Natural killer cell (primary cell): ENCODE measurements around the gene SKAP1. TPM values are rescaled to one million over a fixed set of nuclear protein-coding genes. Genes with fewer than 3 reads are reported as not detected.

Source experiments
- ATAC-seq, 3 donors: fragments of 150-1000 bp in 2 of 3; fragments of 200-7000 bp in 1 of 3; cut with Tn5 transposase; 1 replicate in 1 of 3; 2 replicates in 2 of 3; pipeline ENCODE4 v1.10.0; 2021; ENCODE audit warnings: mild to moderate bottlenecking in 2 of 3, moderate library complexity in 2 of 3
- DNase-seq, 2 donors: peaks; one replicate each; pipeline versions ENCODE4 v3.0.0 to v3.0.0-alpha.2; 2013 to 2021; ENCODE audit warnings: mixed read lengths in 1 of 2
- H3K27ac ChIP-seq: one replicate; pipeline ENCODE4 v1.5.1; 2013; ENCODE audit warnings: mild to moderate bottlenecking, low read length
- H3K27me3 ChIP-seq: one replicate; pipeline ENCODE4 v1.6.1; 2013; ENCODE audit warnings: low read length; ENCODE audit not compliant: control insufficient read depth, insufficient read depth
- H3K36me3 ChIP-seq: one replicate; pipeline ENCODE4 v1.6.1; 2013; ENCODE audit warnings: low read length; ENCODE audit not compliant: control insufficient read depth, insufficient read depth
- H3K4me1 ChIP-seq: one replicate; pipeline ENCODE4 v1.6.1; 2013; ENCODE audit warnings: low read length; ENCODE audit not compliant: control insufficient read depth, insufficient read depth
- H3K4me3 ChIP-seq: one replicate; pipeline ENCODE4 v1.5.1; 2013; ENCODE audit warnings: low read length
- H3K9me3 ChIP-seq: one replicate; pipeline ENCODE4 v1.6.1; 2013; ENCODE audit warnings: low read length; ENCODE audit not compliant: control insufficient read depth, insufficient read depth
- H3K27ac Mint-ChIP-seq, 2 donors: one replicate each; pipeline ENCODE4 v1.8.0; 2022; ENCODE audit warnings: mild to moderate bottlenecking in 2 of 2, mixed read lengths in 2 of 2, moderate library complexity in 1 of 2
- H3K27me3 Mint-ChIP-seq, 2 donors: one replicate each; pipeline ENCODE4 v1.8.0; 2022; ENCODE audit warnings: low read depth in 2 of 2, mixed read lengths in 2 of 2
- H3K36me3 Mint-ChIP-seq: one replicate; pipeline ENCODE4 v1.8.0; 2022; ENCODE audit warnings: mixed read lengths
- H3K4me1 Mint-ChIP-seq, 2 donors: one replicate each; pipeline ENCODE4 v1.8.0; 2022; ENCODE audit warnings: mixed read lengths in 2 of 2
- H3K4me3 Mint-ChIP-seq: one replicate; pipeline ENCODE4 v1.8.0; 2022; ENCODE audit warnings: mild to moderate bottlenecking, moderate library complexity, mixed read lengths
- H3K9me3 Mint-ChIP-seq, 2 donors: one replicate each; pipeline ENCODE4 v1.8.0; 2022; ENCODE audit warnings: mixed read lengths in 2 of 2
- WGBS: methylation state at CpG from one replicate; pipeline ENCODE4 v1.1.7; 2013; ENCODE audit warnings: missing lambda C conversion rate; ENCODE audit not compliant: insufficient coverage; 5-methylcytosine and 5-hydroxymethylcytosine counted together
- intact Hi-C: fragments of 100-400 bp; cut with micrococcal nuclease; formaldehyde crosslinking; loops from one replicate; pipeline ENCODE4 v1.14.2; 2022
- total RNA-seq, 4 donors: library from RNA; stranded (reverse); fragments of 120-200 nt in 1 of 4; gene quantifications; one replicate each; pipeline versions ENCODE4 v1.2.3 to v1.2.4, GENCODE V29; 2013 to 2022
- TF ChIP-seq, protein P1 (sequence below): fragments of 200-600 bp; IDR thresholded peaks from one replicate; pipeline ENCODE4 v1.8.0; 2022; ENCODE audit warnings: antibody characterized with exemption

Gene SKAP1
- total RNA-seq, 3 donors from 2014 or later (not counting 1 experiment from before 2014, with no cell fraction given) = 168 to 227 (median 190) TPM

DNA sequence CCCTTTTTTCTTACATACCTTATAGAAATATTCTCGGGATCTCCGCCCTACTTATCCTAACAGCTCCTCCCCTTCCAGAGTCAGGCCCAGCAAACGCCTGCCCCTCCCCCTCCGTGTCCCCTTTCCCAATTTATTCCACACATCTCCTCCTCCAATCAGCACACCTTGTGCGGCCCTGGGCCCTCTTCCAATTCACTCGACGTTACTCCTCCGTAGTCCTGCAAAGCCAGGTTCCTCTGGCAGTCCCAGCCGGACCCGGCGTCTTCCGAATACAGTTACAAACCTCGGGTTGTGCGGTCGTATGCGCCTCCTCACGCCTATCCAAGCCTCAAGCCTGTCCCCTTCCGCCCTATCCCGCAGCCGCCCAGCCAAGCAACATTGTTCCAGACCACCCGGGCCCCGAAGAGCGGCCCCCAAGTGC is 329.4 kb downstream of the SKAP1 start:
- Mint-ChIP-seq H3K4me1 (peaks cover 31 to 51% of the 10 kb centered on the region in 2 donors), H3K9me3 (no peaks in the 10 kb centered on the region), H3K4me3 (peak overlapping the region; percentile 93), H3K36me3 (no peaks in the 10 kb centered on the region), H3K27ac (peak overlapping the region; percentile 86 to 92), H3K27me3 (no peaks in the 10 kb centered on the region)
- peak overlapping the region; percentile 30 for H3K27ac ChIP-seq
- peaks cover 7% of the 10 kb centered on the region for H3K9me3 ChIP-seq
- ATAC-seq (no peak), DNase-seq (no peak)
- WGBS = 2% methylated on average over 23 of the region's 23 CpGs
- TF ChIP-seq, protein P1, sequence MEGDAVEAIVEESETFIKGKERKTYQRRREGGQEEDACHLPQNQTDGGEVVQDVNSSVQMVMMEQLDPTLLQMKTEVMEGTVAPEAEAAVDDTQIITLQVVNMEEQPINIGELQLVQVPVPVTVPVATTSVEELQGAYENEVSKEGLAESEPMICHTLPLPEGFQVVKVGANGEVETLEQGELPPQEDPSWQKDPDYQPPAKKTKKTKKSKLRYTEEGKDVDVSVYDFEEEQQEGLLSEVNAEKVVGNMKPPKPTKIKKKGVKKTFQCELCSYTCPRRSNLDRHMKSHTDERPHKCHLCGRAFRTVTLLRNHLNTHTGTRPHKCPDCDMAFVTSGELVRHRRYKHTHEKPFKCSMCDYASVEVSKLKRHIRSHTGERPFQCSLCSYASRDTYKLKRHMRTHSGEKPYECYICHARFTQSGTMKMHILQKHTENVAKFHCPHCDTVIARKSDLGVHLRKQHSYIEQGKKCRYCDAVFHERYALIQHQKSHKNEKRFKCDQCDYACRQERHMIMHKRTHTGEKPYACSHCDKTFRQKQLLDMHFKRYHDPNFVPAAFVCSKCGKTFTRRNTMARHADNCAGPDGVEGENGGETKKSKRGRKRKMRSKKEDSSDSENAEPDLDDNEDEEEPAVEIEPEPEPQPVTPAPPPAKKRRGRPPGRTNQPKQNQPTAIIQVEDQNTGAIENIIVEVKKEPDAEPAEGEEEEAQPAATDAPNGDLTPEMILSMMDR = no peak
- intact Hi-C loops = loop anchor here (2.0 to 10.0 kb wide), 2 partner anchors 52 to 156 kb away; partner anchors contain the start of genes NFE2L1 and PNPO
- peak overlapping the region; percentile 83 for H3K4me3 ChIP-seq
- no peaks in the 10 kb centered on the region for H3K27me3 ChIP-seq
- peaks cover 40% of the 10 kb centered on the region for H3K4me1 ChIP-seq
- no peaks in the 10 kb centered on the region for H3K36me3 ChIP-seq

DNA sequence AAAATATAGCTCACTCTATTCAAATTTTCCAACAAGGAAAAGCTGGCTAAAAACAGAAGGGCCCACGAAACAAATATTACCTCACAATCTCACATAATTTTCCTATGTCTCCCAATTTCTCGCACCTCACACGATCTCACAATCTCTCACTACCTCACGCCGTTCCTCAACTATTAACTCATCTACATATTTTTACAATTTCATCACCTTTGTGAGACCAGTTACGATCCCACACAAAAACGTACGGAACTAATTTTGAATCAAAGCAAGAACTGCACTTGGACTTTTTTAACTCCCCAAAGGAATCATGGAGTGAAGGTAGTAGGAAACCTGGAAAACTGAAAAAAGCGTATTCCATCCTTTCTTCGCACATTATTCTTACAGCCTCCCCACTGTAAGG is 329.9 kb downstream of the SKAP1 start:
- H3K4me3 ChIP-seq = no peak overlapping the region
- 93% methylated on average over 8 of the region's 10 CpGs for WGBS
- no peak for ATAC-seq
- H3K4me1 ChIP-seq = peaks cover 40% of the 10 kb centered on the region
- H3K9me3 ChIP-seq = peaks cover 7% of the 10 kb centered on the region
- Mint-ChIP-seq H3K36me3 (no peaks in the 10 kb centered on the region), H3K4me1 (peaks cover 31 to 51% of the 10 kb centered on the region in 2 donors), H3K4me3 (peak overlapping the region; percentile 93), H3K27ac (peak overlapping the region in 1 of 2 donors; percentile 92), H3K27me3 (no peaks in the 10 kb centered on the region), H3K9me3 (no peaks in the 10 kb centered on the region)
- no peaks in the 10 kb centered on the region for H3K36me3 ChIP-seq
- TF ChIP-seq, protein P1 = no peak
- no peaks in the 10 kb centered on the region for H3K27me3 ChIP-seq
- intact Hi-C loops = loop anchor here (2.0 to 10.0 kb wide), 2 partner anchors 51 to 155 kb away; partner anchors contain the start of genes NFE2L1 and PNPO
- no peak for DNase-seq
- no peak overlapping the region for H3K27ac ChIP-seq

DNA sequence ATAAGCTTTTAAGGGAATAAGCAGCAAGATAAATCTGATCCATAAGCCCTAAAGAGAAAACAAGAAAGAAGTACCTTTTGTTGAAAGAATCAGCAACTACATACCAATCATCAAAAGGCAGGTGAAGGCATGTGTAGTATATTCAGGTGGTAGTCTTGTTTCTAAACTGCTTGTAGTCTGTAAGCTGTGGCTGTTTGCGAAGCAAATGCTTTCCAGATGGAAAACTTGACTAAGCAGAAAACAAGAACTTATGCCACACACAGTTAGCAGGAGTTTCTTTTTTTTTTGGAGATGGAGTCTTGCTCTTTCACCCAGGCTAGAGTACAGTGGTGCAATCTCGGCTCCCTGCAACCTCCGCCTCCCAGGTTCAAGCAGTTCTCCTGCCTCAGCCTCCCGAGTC is 334.4 kb downstream of the SKAP1 start:
- Histone ChIP-seq H3K27ac (no peak overlapping the region), H3K4me1 (peaks cover 3% of the 10 kb centered on the region), H3K27me3 (no peaks in the 10 kb centered on the region), H3K4me3 (no peak overlapping the region), H3K9me3 (no peaks in the 10 kb centered on the region), H3K36me3 (peaks cover 2% of the 10 kb centered on the region)
- no peak for ATAC-seq
- Mint-ChIP-seq H3K27me3 (no peaks in the 10 kb centered on the region), H3K4me3 (no peak overlapping the region), H3K27ac (no peak overlapping the region), H3K36me3 (no peaks in the 10 kb centered on the region), H3K4me1 (peaks cover 0 to 14% of the 10 kb centered on the region in 2 donors), H3K9me3 (no peaks in the 10 kb centered on the region)
- intact Hi-C loops = no loop called here
- DNase-seq = no peak
- 92% methylated on average over 4 of the region's 4 CpGs for WGBS
- TF ChIP-seq, protein P1 = no peak
